ENCODE results near the gene TNRC6A.

The TNRC6A gene

DNA sequence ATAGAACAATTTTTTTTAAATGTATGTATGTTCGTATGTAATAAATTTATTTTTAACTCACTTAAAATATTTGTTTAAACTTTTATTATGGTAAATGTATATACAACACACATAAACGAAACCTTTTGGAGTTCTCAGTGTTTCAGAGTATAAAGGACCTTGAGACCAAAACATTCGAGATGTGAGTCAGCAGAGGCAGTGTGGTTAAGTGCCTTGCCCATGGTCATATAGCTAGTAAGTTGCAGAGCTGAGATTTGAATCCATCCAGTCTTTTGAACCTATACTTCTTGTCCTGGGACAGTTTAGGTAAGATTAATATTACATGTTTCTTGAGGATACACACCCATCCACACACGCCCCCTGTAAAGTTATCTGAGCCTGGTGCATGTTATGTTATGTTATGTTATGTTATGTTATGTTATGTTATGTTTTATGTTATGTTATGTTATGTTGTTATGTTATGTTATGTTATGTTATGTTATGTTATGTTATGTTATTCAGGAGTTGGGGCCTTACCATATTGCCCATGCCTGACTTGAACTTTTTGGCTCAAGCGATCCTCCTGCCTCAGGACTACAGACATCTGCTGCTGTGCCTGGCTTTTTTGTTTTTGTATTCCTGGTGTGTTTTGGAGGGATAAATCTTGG is 41.8 kb downstream of the TNRC6A start:
- no peaks in the 10 kb centered on the region for H3K4me1 ChIP-seq (ENCODE audit: control insufficient read depth, insufficient read depth, low read length, poor library complexity, severe bottlenecking)
- no peak overlapping the region for H3K4me3 ChIP-seq (ENCODE audit: insufficient read depth, low read depth, low read length, poor library complexity, severe bottlenecking)
- no peaks in the 10 kb centered on the region for H3K9me3 ChIP-seq (ENCODE audit: control insufficient read depth, low read length)
- H3K27me3 ChIP-seq (replicated peaks; ENCODE audit: control insufficient read depth, insufficient read depth, low read length, poor library complexity, severe bottlenecking), result no peaks in the 10 kb centered on the region
- no peak overlapping the region for H3K27ac ChIP-seq (ENCODE audit: insufficient read depth, low read length, poor library complexity, severe bottlenecking)
- H3K36me3 ChIP-seq (ENCODE audit: control insufficient read depth, insufficient read depth, low read length), result peaks cover 15% of the 10 kb centered on the region
- DNase-seq, result no peak

DNA sequence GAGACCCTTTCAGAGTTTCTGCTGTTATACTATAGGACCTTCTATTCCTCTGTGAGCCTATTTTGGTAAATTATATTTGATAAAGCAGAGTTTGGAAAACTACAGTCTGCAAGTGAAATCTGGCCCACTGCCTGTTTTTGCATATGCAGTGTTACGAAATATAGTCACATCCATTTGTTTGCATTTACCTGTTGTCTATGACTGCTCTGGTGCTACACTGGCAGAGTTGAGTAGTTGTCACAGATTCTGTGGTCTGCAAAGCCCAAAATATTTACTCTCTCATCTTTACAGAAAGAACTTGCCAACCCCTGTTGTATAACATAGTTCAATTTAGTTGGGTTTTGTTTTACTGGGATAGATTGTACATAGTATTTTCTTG is 42.3 kb downstream of the TNRC6A start:
- H3K27me3 ChIP-seq (replicated peaks; ENCODE audit: control insufficient read depth, insufficient read depth, low read length, poor library complexity, severe bottlenecking), result no peaks in the 10 kb centered on the region
- no peak overlapping the region for H3K27ac ChIP-seq (ENCODE audit: insufficient read depth, low read length, poor library complexity, severe bottlenecking)
- DNase-seq, result no peak
- H3K4me3 ChIP-seq (ENCODE audit: insufficient read depth, low read depth, low read length, poor library complexity, severe bottlenecking), result no peak overlapping the region
- peaks cover 20% of the 10 kb centered on the region for H3K36me3 ChIP-seq (ENCODE audit: control insufficient read depth, insufficient read depth, low read length)
- no peaks in the 10 kb centered on the region for H3K9me3 ChIP-seq (ENCODE audit: control insufficient read depth, low read length)
- no peaks in the 10 kb centered on the region for H3K4me1 ChIP-seq (ENCODE audit: control insufficient read depth, insufficient read depth, low read length, poor library complexity, severe bottlenecking)

DNA sequence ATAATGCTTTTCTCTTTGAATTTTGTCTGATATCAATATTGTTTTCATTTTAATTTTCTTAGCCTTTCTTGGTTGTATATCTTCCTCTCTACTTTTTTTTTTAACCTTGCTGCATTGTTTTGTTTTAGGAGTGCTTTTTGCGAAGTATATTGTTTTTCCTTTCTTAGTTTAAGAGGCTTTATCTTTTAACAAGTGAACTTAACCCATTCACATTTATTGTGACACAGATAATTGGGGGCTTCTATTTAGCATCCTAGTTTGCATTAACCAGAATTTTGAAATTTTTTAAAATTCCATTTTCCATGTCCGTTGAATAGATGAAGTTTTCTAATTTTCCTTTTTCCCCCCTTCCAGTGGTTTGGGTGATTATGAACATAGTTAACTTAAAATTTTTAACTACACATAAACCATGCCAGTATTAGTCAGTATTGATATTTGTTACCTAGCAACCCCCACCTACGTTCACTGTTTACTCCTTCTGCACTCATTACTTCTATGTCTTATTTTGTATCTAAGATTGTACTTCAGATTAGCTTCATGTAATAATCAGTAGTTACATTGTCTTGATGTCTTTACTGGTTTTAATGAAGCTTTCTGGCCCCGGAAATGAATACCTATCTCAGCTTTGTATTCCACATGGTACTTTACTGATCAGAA is 44.4 kb downstream of the TNRC6A start:
- Histone ChIP-seq H3K9me3 (ENCODE audit: control insufficient read depth, low read length) (no peaks in the 10 kb centered on the region), H3K27ac (ENCODE audit: insufficient read depth, low read length, poor library complexity, severe bottlenecking) (no peak overlapping the region), H3K36me3 (ENCODE audit: control insufficient read depth, insufficient read depth, low read length) (peaks cover 39% of the 10 kb centered on the region), H3K4me3 (ENCODE audit: insufficient read depth, low read depth, low read length, poor library complexity, severe bottlenecking) (no peak overlapping the region), H3K4me1 (ENCODE audit: control insufficient read depth, insufficient read depth, low read length, poor library complexity, severe bottlenecking) (no peaks in the 10 kb centered on the region), H3K27me3 (replicated peaks; ENCODE audit: control insufficient read depth, insufficient read depth, low read length, poor library complexity, severe bottlenecking) (no peaks in the 10 kb centered on the region)
- no peak for DNase-seq

DNA sequence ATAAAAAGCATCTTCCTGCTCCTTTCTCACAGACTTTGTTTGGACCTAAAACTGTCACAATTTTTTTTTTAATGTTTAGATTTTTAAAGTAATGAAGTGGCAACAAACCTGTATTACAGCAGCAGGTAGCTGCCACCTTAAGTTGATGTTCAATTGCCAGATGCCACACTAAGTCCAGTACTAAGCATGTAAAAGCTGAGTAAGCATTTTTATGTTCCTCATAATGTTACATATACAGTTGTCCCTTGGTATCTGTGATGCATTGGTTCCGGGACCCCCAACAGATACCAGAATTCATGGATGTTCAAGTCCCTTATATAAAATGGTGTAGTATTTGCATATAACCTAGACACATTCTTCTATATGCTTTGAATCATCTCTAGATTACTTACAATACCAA is 45.1 kb downstream of the TNRC6A start:
- H3K27me3 ChIP-seq (replicated peaks; ENCODE audit: control insufficient read depth, insufficient read depth, low read length, poor library complexity, severe bottlenecking), result no peaks in the 10 kb centered on the region
- DNase-seq, result no peak
- no peak overlapping the region for H3K27ac ChIP-seq (ENCODE audit: insufficient read depth, low read length, poor library complexity, severe bottlenecking)
- no peaks in the 10 kb centered on the region for H3K4me1 ChIP-seq (ENCODE audit: control insufficient read depth, insufficient read depth, low read length, poor library complexity, severe bottlenecking)
- no peak overlapping the region for H3K4me3 ChIP-seq (ENCODE audit: insufficient read depth, low read depth, low read length, poor library complexity, severe bottlenecking)
- no peaks in the 10 kb centered on the region for H3K9me3 ChIP-seq (ENCODE audit: control insufficient read depth, low read length)
- H3K36me3 ChIP-seq (ENCODE audit: control insufficient read depth, insufficient read depth, low read length), result peaks cover 44% of the 10 kb centered on the region

DNA sequence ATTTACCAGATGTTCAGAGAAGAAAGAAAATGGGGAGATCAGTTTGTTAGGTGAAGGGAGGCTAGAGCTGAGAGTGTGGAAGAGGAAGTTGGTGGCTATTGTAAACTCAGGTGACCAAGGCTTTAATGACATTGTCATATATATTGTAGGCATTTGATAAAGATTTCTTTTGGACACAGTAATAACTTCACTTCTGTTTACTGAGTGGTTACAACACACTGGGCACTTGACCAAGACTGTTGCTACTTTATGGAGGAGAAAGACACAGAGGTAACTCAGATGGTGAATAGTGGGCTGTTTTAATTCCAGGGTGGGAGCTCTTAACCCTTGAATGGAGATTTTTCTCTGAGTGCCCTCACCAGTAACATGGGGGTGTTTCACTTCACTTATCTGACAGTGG is 46.0 kb downstream of the TNRC6A start:
- Histone ChIP-seq H3K36me3 (ENCODE audit: control insufficient read depth, insufficient read depth, low read length) (peaks cover 54% of the 10 kb centered on the region), H3K4me3 (ENCODE audit: insufficient read depth, low read depth, low read length, poor library complexity, severe bottlenecking) (no peak overlapping the region), H3K27me3 (replicated peaks; ENCODE audit: control insufficient read depth, insufficient read depth, low read length, poor library complexity, severe bottlenecking) (no peaks in the 10 kb centered on the region), H3K4me1 (ENCODE audit: control insufficient read depth, insufficient read depth, low read length, poor library complexity, severe bottlenecking) (no peaks in the 10 kb centered on the region), H3K27ac (ENCODE audit: insufficient read depth, low read length, poor library complexity, severe bottlenecking) (no peak overlapping the region), H3K9me3 (ENCODE audit: control insufficient read depth, low read length) (no peaks in the 10 kb centered on the region)
- DNase-seq, result no peak

DNA sequence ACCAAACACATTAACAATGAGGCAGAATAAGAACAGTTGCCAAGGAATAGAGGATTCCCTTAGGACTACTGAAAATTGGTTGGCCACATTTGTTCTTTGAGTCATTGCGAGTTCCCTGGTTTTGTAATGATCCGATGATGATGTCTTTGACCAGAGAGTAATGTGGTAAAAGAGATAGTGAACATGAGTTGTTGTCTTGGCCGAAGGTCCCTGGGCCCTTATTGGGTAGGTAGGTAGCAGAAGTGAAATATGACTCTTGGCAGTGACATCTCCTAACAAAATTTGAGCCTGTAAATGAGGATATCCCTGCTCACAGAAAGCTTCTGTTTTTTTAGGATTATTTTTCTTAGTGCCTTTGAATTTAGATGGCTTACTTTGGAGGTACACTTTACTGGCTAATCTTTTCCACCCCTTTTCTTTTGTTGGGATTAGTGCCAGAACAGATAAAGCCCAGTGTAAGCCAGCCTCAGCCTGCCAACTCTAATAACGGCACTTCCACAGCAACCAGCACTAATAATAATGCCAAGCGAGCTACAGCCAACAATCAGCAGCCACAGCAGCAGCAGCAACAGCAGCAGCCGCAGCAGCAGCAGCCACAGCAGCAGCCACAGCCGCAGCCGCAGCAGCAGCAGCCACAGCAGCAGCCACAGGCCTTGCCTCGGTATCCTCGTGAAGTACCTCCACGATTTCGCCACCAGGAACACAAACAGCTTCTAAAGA is 47.2 kb downstream of the TNRC6A start:
- Histone ChIP-seq H3K4me3 (ENCODE audit: insufficient read depth, low read depth, low read length, poor library complexity, severe bottlenecking) (no peak overlapping the region), H3K36me3 (ENCODE audit: control insufficient read depth, insufficient read depth, low read length) (peaks cover 59% of the 10 kb centered on the region), H3K27ac (ENCODE audit: insufficient read depth, low read length, poor library complexity, severe bottlenecking) (no peak overlapping the region), H3K4me1 (ENCODE audit: control insufficient read depth, insufficient read depth, low read length, poor library complexity, severe bottlenecking) (no peaks in the 10 kb centered on the region), H3K27me3 (replicated peaks; ENCODE audit: control insufficient read depth, insufficient read depth, low read length, poor library complexity, severe bottlenecking) (no peaks in the 10 kb centered on the region), H3K9me3 (ENCODE audit: control insufficient read depth, low read length) (no peaks in the 10 kb centered on the region)
- no peak for DNase-seq

DNA sequence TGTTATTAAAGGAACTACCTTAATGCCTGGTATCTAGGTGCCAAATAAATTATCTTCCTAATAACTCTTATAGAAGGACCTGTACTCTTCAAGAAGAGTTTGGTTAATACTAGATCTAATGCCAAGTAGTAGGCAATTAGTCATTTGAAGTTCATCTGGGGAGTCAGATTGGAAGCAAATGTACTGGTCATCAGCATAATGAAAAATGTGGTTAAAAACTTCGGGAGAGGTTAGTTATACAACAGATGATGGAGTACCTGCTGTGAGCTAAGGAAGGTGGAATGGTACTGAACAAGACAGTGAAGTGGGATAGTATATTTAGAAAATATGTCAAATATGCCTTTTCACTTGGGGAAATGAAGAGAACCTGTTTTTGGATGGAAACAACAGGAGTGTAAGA is 49.2 kb downstream of the TNRC6A start:
- DNase-seq, result no peak
- H3K4me3 ChIP-seq (ENCODE audit: insufficient read depth, low read depth, low read length, poor library complexity, severe bottlenecking), result no peak overlapping the region
- no peak overlapping the region for H3K27ac ChIP-seq (ENCODE audit: insufficient read depth, low read length, poor library complexity, severe bottlenecking)
- peaks cover 57% of the 10 kb centered on the region for H3K36me3 ChIP-seq (ENCODE audit: control insufficient read depth, insufficient read depth, low read length)
- H3K4me1 ChIP-seq (ENCODE audit: control insufficient read depth, insufficient read depth, low read length, poor library complexity, severe bottlenecking), result no peaks in the 10 kb centered on the region
- no peaks in the 10 kb centered on the region for H3K9me3 ChIP-seq (ENCODE audit: control insufficient read depth, low read length)
- no peaks in the 10 kb centered on the region for H3K27me3 ChIP-seq (replicated peaks; ENCODE audit: control insufficient read depth, insufficient read depth, low read length, poor library complexity, severe bottlenecking)

DNA sequence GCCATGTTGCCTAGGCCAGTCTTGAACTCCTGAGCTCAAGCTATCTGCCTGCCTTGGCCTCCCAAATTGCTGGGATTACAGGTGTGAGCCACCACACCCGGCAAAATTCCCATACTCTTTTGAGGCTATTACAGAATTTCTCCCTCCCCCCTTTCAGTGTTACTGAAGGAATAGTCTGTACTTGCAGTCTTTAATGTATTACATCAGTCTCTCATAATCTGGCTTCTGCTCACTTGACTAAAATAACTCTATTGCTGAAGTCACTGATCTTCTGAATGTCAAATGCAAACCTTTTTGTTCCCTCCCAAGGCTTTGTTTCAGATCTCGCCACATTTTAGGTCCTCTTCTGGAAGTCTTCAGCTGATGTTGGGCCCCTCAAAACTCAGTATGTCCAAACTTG is 51.8 kb downstream of the TNRC6A start:
- H3K9me3 ChIP-seq (ENCODE audit: control insufficient read depth, low read length), result no peaks in the 10 kb centered on the region
- H3K36me3 ChIP-seq (ENCODE audit: control insufficient read depth, insufficient read depth, low read length), result peaks cover 50% of the 10 kb centered on the region
- no peak for DNase-seq
- no peaks in the 10 kb centered on the region for H3K4me1 ChIP-seq (ENCODE audit: control insufficient read depth, insufficient read depth, low read length, poor library complexity, severe bottlenecking)
- no peak overlapping the region for H3K27ac ChIP-seq (ENCODE audit: insufficient read depth, low read length, poor library complexity, severe bottlenecking)
- no peaks in the 10 kb centered on the region for H3K27me3 ChIP-seq (replicated peaks; ENCODE audit: control insufficient read depth, insufficient read depth, low read length, poor library complexity, severe bottlenecking)
- no peak overlapping the region for H3K4me3 ChIP-seq (ENCODE audit: insufficient read depth, low read depth, low read length, poor library complexity, severe bottlenecking)

DNA sequence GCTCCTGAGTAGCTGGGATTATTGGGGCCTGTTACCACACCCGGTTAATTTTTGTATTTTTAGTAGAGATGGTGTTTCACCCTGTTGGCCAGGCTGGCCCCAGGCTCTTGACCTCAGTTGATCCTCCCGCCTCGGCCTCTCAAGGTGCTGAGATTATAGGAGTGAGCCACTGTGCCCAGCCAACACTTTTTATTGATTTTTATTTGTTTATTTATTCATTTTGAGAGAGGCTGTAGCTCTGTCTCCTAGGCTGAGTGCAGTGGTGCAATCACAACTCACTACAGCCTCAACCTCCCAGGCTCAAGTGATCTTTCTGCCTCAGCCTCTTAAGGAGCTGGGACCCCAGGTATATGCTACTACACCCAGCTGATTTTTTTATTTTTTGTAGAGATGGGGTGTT is 54.7 kb downstream of the TNRC6A start:
- Histone ChIP-seq H3K4me1 (ENCODE audit: control insufficient read depth, insufficient read depth, low read length, poor library complexity, severe bottlenecking) (no peaks in the 10 kb centered on the region), H3K4me3 (ENCODE audit: insufficient read depth, low read depth, low read length, poor library complexity, severe bottlenecking) (no peak overlapping the region), H3K27me3 (replicated peaks; ENCODE audit: control insufficient read depth, insufficient read depth, low read length, poor library complexity, severe bottlenecking) (no peaks in the 10 kb centered on the region), H3K27ac (ENCODE audit: insufficient read depth, low read length, poor library complexity, severe bottlenecking) (no peak overlapping the region), H3K9me3 (ENCODE audit: control insufficient read depth, low read length) (no peaks in the 10 kb centered on the region), H3K36me3 (ENCODE audit: control insufficient read depth, insufficient read depth, low read length) (peaks cover 27% of the 10 kb centered on the region)
- no peak for DNase-seq

DNA sequence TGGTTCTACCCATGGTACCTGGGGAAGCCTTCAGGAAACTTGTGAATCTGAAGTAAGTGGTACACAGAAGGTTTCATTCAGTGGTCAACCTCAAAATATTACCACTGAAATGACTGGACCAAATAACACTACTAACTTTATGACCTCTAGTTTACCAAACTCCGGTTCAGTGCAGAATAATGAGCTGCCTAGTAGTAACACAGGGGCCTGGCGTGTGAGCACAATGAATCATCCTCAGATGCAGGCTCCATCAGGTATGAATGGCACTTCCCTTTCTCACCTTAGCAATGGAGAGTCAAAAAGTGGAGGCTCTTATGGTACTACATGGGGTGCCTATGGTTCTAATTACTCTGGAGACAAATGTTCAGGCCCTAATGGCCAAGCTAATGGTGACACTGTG is 60.4 kb downstream of the TNRC6A start:
- no peak for DNase-seq
- no peaks in the 10 kb centered on the region for H3K27me3 ChIP-seq (replicated peaks; ENCODE audit: control insufficient read depth, insufficient read depth, low read length, poor library complexity, severe bottlenecking)
- H3K4me1 ChIP-seq (ENCODE audit: control insufficient read depth, insufficient read depth, low read length, poor library complexity, severe bottlenecking), result no peaks in the 10 kb centered on the region
- no peaks in the 10 kb centered on the region for H3K9me3 ChIP-seq (ENCODE audit: control insufficient read depth, low read length)
- peaks cover 33% of the 10 kb centered on the region for H3K36me3 ChIP-seq (ENCODE audit: control insufficient read depth, insufficient read depth, low read length)
- H3K4me3 ChIP-seq (ENCODE audit: insufficient read depth, low read depth, low read length, poor library complexity, severe bottlenecking), result no peak overlapping the region
- H3K27ac ChIP-seq (ENCODE audit: insufficient read depth, low read length, poor library complexity, severe bottlenecking), result no peak overlapping the region
